ENCODE data around the gene SCN5A. TPM values are rescaled to one million over a fixed set of nuclear protein-coding genes. Genes with fewer than 3 reads are reported as not detected.

The SCN5A gene
- total RNA-seq, 1 experiment from 2014 or later, result 11.5 TPM

DNA sequence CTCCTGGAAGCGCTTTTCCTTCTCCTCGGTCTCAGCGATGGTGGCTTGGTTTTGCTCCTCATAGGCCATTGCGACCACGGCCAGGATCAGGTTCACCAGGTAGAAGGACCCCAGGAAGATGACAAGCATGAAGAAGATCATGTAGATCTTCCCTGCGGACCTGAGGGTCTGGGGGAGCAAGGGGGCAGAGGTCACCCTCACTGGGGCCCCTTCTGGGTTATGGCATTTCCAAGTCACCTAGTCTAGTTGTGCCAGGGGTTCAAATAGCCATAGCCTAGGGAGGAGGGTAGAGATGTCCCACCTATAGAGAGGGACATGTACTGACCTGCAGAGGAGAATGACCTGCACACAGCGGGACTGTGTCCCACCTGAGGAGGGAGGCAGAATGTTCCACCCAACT lies 43.5 kb downstream of the SCN5A start:
- Histone ChIP-seq H2AFZ (ENCODE audit: low read depth, low read length, poor library complexity, severe bottlenecking) (no peak overlapping the region), H3K4me2 (ENCODE audit: low read length) (no peak overlapping the region), H3K9ac (ENCODE audit: low read length) (no peak overlapping the region), H4K20me1 (ENCODE audit: insufficient read depth) (no peaks in the 10 kb centered on the region), H3K9me3 (ENCODE audit: control insufficient read depth in 1 of 2, insufficient read depth in 1 of 2, low read depth in 1 of 2, low read length in 2 of 2) (no peaks in the 10 kb centered on the region), H3K4me3 (replicated peaks in 1 of 2; ENCODE audit: low read depth in 1 of 2, low read length in 2 of 2) (no peak overlapping the region), H3K4me1 (ENCODE audit: control insufficient read depth in 1 of 2, insufficient read depth in 2 of 2, low read length in 2 of 2) (no peaks in the 10 kb centered on the region), H3K27ac (ENCODE audit: low read depth, low read length) (no peak overlapping the region), H3K36me3 (ENCODE audit: control insufficient read depth in 1 of 2, insufficient read depth in 2 of 2, low read length in 2 of 2) (no peaks in the 10 kb centered on the region), H3K27me3 (ENCODE audit: insufficient read depth, low read length) (no peaks in the 10 kb centered on the region), H3K9me2 (ENCODE audit: insufficient read depth) (no peaks in the 10 kb centered on the region), H3K79me2 (ENCODE audit: insufficient read depth, low read length) (no peaks in the 10 kb centered on the region)
- ChIA-PET RAD21 (ENCODE audit: low non-redundant PET in 1 of 2, low total read pairs in 2 of 2, uncharacterized antibody in 2 of 2, unreplicated experiment in 2 of 2) (no interaction called here), CTCF (no interaction called here), POLR2A (no interaction called here)
- ATAC-seq, result no peak
- TF ChIP-seq JUND (IDR thresholded peaks at IDR 0.05) (no peak), CBX3 (IDR thresholded peaks at IDR 0.05; ENCODE audit: low read depth) (no peak), EZH2phosphoT487 (IDR thresholded peaks at IDR 0.05; ENCODE audit: borderline replicate concordance) (no peak), RAD21 (IDR thresholded peaks at IDR 0.05; ENCODE audit: low read depth) (no peak)
- DNase-seq (ENCODE audit: low read depth, low spot score), result no peak
- intact Hi-C loops (cut with micrococcal nuclease), result no loop called here
- BruUV-seq (replicated peaks), result no TSS peak

DNA sequence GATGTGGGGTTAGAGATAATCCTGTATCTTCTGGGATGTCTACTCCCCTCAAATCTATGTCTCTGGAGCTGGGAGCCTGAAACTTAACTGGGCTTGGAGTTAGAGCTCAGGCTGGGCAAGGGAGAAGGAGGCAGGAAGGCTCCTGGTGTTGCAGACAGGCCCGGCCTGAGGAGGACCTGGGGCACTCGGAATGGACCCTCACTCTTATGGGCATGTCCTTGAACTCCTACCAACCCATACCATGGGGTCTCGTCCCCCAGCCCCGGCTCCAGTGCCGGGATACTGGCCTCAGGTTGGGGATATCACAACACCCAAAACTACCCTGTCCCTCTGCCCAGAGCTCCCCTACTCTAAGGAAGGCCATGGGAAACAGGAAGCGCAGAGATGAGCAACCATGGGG lies 45.2 kb downstream of the SCN5A start:
- no peaks in the 10 kb centered on the region for H3K9me3 ChIP-seq (ENCODE audit: control insufficient read depth in 1 of 2, insufficient read depth in 1 of 2, low read depth in 1 of 2, low read length in 2 of 2)
- ATAC-seq (no peak), DNase-seq (ENCODE audit: low read depth, low spot score) (no peak)
- intact Hi-C loops (cut with micrococcal nuclease), result no loop called here
- no peak overlapping the region for H3K4me3 ChIP-seq (replicated peaks in 1 of 2; ENCODE audit: low read depth in 1 of 2, low read length in 2 of 2)
- TF ChIP-seq ELF1 (IDR thresholded peaks at IDR 0.05; ENCODE audit: borderline replicate concordance, low read depth), result no peak
- TF ChIP-seq SRF (IDR thresholded peaks at IDR 0.05; ENCODE audit: low read depth), result no peak
- TF ChIP-seq EZH2phosphoT487 (IDR thresholded peaks at IDR 0.05; ENCODE audit: borderline replicate concordance), result no peak
- TF ChIP-seq, protein P1, sequence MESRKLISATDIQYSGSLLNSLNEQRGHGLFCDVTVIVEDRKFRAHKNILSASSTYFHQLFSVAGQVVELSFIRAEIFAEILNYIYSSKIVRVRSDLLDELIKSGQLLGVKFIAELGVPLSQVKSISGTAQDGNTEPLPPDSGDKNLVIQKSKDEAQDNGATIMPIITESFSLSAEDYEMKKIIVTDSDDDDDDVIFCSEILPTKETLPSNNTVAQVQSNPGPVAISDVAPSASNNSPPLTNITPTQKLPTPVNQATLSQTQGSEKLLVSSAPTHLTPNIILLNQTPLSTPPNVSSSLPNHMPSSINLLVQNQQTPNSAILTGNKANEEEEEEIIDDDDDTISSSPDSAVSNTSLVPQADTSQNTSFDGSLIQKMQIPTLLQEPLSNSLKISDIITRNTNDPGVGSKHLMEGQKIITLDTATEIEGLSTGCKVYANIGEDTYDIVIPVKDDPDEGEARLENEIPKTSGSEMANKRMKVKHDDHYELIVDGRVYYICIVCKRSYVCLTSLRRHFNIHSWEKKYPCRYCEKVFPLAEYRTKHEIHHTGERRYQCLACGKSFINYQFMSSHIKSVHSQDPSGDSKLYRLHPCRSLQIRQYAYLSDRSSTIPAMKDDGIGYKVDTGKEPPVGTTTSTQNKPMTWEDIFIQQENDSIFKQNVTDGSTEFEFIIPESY (IDR thresholded peaks at IDR 0.05; ENCODE audit: extremely low read depth, insufficient replicate concordance, low read length), result no peak
- no peak overlapping the region for H3K27ac ChIP-seq (ENCODE audit: low read depth, low read length)
- no peak overlapping the region for H2AFZ ChIP-seq (ENCODE audit: low read depth, low read length, poor library complexity, severe bottlenecking)
- H3K9ac ChIP-seq (ENCODE audit: low read length), result no peak overlapping the region
- CTCF ChIA-PET, result no interaction called here
- no peaks in the 10 kb centered on the region for H3K36me3 ChIP-seq (ENCODE audit: control insufficient read depth in 1 of 2, insufficient read depth in 2 of 2, low read length in 2 of 2)
- no peaks in the 10 kb centered on the region for H3K4me1 ChIP-seq (ENCODE audit: control insufficient read depth in 1 of 2, insufficient read depth in 2 of 2, low read length in 2 of 2)
- BruUV-seq (replicated peaks), result no TSS peak
- RAD21 ChIA-PET (ENCODE audit: low non-redundant PET in 1 of 2, low total read pairs in 2 of 2, uncharacterized antibody in 2 of 2, unreplicated experiment in 2 of 2), result no interaction called here
- no peaks in the 10 kb centered on the region for H3K27me3 ChIP-seq (ENCODE audit: insufficient read depth, low read length)
- H3K9me2 ChIP-seq (ENCODE audit: insufficient read depth), result no peaks in the 10 kb centered on the region
- no peaks in the 10 kb centered on the region for H3K79me2 ChIP-seq (ENCODE audit: insufficient read depth, low read length)
- H4K20me1 ChIP-seq (ENCODE audit: insufficient read depth), result no peaks in the 10 kb centered on the region
- POLR2A ChIA-PET, result no interaction called here
- no peak overlapping the region for H3K4me2 ChIP-seq (ENCODE audit: low read length)
